ENCODE measurements around the gene TMED9. TPM values are rescaled to one million over a fixed set of nuclear protein-coding genes. Genes with fewer than 3 reads are reported as not detected.
A peak's percentile ranks its signal among the peaks of the same experiment; 100 is the strongest.

Gene TMED9
- total and polyA plus RNA-seq, 9 of the 15 experiments (the other 6 are each of a cell fraction or from before 2014, with no cell fraction given): 43.7 to 301 (median 90.0) TPM

GRCh38 chr5:177553671-177554429, 38.2 kb upstream of the TMED9 start (continued):
- TF ChIP-seq ZBTB40 (IDR thresholded peaks at IDR 0.05) (peak; percentile 33; the same call in 1 of the 2 replicates), ZBTB40 (CRISPR knock-in tag; IDR thresholded peaks at IDR 0.05) (no peak), ZNF121 (CRISPR knock-in tag; conservative IDR thresholded peaks at IDR 0.05) (no peak), E2F6 (IDR thresholded peaks at IDR 0.05; ENCODE audit: borderline replicate concordance in 1 of 2, extremely low read depth in 1 of 2, insufficient read depth in 1 of 2, insufficient read length in 1 of 2, low read depth in 1 of 2, low read length in 1 of 2, poor library complexity in 1 of 2, severe bottlenecking in 1 of 2) (peak in 1 of 2 experiments; percentile 62), KDM5B (IDR thresholded peaks at IDR 0.05; ENCODE audit: insufficient replicate concordance, low read depth, low read length) (peak; percentile 32)

Data from K562 (cell line).